H9 (cell line): Measurements from ENCODE around the gene DIO1. TPM values are rescaled to one million over a fixed set of nuclear protein-coding genes. Genes with fewer than 3 reads are reported as not detected.

Experiments used
- DNase-seq: peaks from one replicate; pipeline ENCODE4 v3.0.0-alpha.2; 2017
- H2AFZ ChIP-seq: one replicate; pipeline ENCODE4 v1.6.1; 2013; ENCODE audit warnings: mild to moderate bottlenecking, low read length, control low read depth, moderate library complexity
- H2AK5ac ChIP-seq: 2 replicates; pipeline ENCODE4 v1.6.1; 2013; ENCODE audit warnings: low read length, control low read depth, mixed read lengths; ENCODE audit not compliant: insufficient read length
- H2BK120ac ChIP-seq: one replicate; pipeline ENCODE4 v1.6.1; 2013; ENCODE audit warnings: low read depth, mild to moderate bottlenecking, low read length, control low read depth, inconsistent platforms; ENCODE audit not compliant: poor library complexity, severe bottlenecking
- H2BK12ac ChIP-seq: 2 replicates; pipeline ENCODE4 v1.6.1; 2013; ENCODE audit warnings: low read length, control low read depth, mixed read lengths, low read depth; ENCODE audit not compliant: insufficient read length
- H2BK15ac ChIP-seq: 2 replicates; pipeline ENCODE4 v1.6.1; 2013; ENCODE audit warnings: low read depth, low read length, control low read depth
- H2BK20ac ChIP-seq: one replicate; pipeline ENCODE4 v1.6.1; 2013; ENCODE audit warnings: low read depth, mild to moderate bottlenecking, low read length, control low read depth, inconsistent platforms; ENCODE audit not compliant: poor library complexity, severe bottlenecking
- H2BK5ac ChIP-seq: 2 replicates; pipeline ENCODE4 v1.6.1; 2013; ENCODE audit warnings: low read length, control low read depth, mixed read lengths; ENCODE audit not compliant: insufficient read length
- H3K14ac ChIP-seq: 2 replicates; pipeline ENCODE4 v1.6.1; 2013; ENCODE audit warnings: low read length, control low read depth; ENCODE audit not compliant: insufficient read depth
- H3K18ac ChIP-seq: 2 replicates; pipeline ENCODE4 v1.6.1; 2013; ENCODE audit warnings: low read depth, mild to moderate bottlenecking, mixed read lengths, low read length, control low read depth; ENCODE audit not compliant: insufficient read length
- H3K23ac ChIP-seq: 2 replicates; pipeline ENCODE4 v1.6.1; 2013; ENCODE audit warnings: low read length, control low read depth, mixed read lengths, low read depth; ENCODE audit not compliant: insufficient read length
- H3K23me2 ChIP-seq: 2 replicates; pipeline ENCODE4 v1.6.1; 2013; ENCODE audit warnings: low read depth, mild to moderate bottlenecking, mixed read lengths, low read length, control low read depth; ENCODE audit not compliant: insufficient read length, poor library complexity, severe bottlenecking
- H3K27ac ChIP-seq: 2 replicates; pipeline ENCODE4 v1.5.1; 2013; ENCODE audit warnings: low read length, control low read depth, mixed read lengths, low read depth; ENCODE audit not compliant: insufficient read length
- H3K27me3 ChIP-seq: 2 replicates; pipeline ENCODE4 v1.6.1; 2013; ENCODE audit warnings: low read length, control low read depth, inconsistent platforms; ENCODE audit not compliant: insufficient read depth
- H3K4ac ChIP-seq: 2 replicates; pipeline ENCODE4 v1.6.1; 2013; ENCODE audit warnings: low read depth, mild to moderate bottlenecking, control low read depth, inconsistent platforms, low read length, moderate library complexity
- H3K4me1 ChIP-seq: 2 replicates; pipeline ENCODE4 v1.6.1; 2013; ENCODE audit warnings: low read length, control low read depth, inconsistent platforms; ENCODE audit not compliant: insufficient read depth
- H3K4me2 ChIP-seq: 2 replicates; pipeline ENCODE4 v1.6.1; 2013; ENCODE audit warnings: low read length, control low read depth, mixed read lengths; ENCODE audit not compliant: insufficient read length, insufficient read depth
- H3K56ac ChIP-seq: 2 replicates; pipeline ENCODE4 v1.6.1; 2013; ENCODE audit warnings: low read depth, mild to moderate bottlenecking, mixed read lengths, low read length, control low read depth; ENCODE audit not compliant: insufficient read length
- H3K79me1 ChIP-seq: 2 replicates; pipeline ENCODE4 v1.6.1; 2013; ENCODE audit warnings: low read depth, mild to moderate bottlenecking, moderate library complexity, low read length, control low read depth, inconsistent platforms; ENCODE audit not compliant: insufficient read depth, poor library complexity, severe bottlenecking
- H3K79me2 ChIP-seq: 2 replicates; pipeline ENCODE4 v1.6.1; 2013; ENCODE audit warnings: low read length, control low read depth, inconsistent platforms; ENCODE audit not compliant: insufficient read depth
- H3K9ac ChIP-seq: 2 replicates; pipeline ENCODE4 v1.6.1; 2013; ENCODE audit warnings: low read length, control low read depth, mixed read lengths; ENCODE audit not compliant: insufficient read length; ENCODE audit errors: extremely low read depth
- H3K9me3 ChIP-seq: one replicate; pipeline ENCODE4 v1.6.1; 2013; ENCODE audit warnings: low read depth, low read length, inconsistent platforms; ENCODE audit not compliant: control insufficient read depth
- H3T11ph ChIP-seq: one replicate; pipeline ENCODE4 v1.6.1; 2013; ENCODE audit warnings: mild to moderate bottlenecking, low read length, control low read depth, inconsistent platforms
- H4K20me1 ChIP-seq: one replicate; pipeline ENCODE4 v1.6.1; 2013; ENCODE audit not compliant: control insufficient read depth, insufficient read length, insufficient read depth
- H4K5ac ChIP-seq: 2 replicates; pipeline ENCODE4 v1.6.1; 2013; ENCODE audit warnings: low read depth, mild to moderate bottlenecking, mixed read lengths, low read length, control low read depth; ENCODE audit not compliant: insufficient read length
- H4K8ac ChIP-seq: replicated peaks from 2 replicates; pipeline ENCODE4 v1.6.1; 2013; ENCODE audit warnings: low read length, control low read depth, mixed read lengths, low read depth; ENCODE audit not compliant: insufficient read length
- H4K91ac ChIP-seq: 2 replicates; pipeline ENCODE4 v1.6.1; 2013; ENCODE audit warnings: low read depth, mild to moderate bottlenecking, moderate library complexity, mixed read lengths, low read length, control low read depth; ENCODE audit not compliant: insufficient read length
- H3K27ac Mint-ChIP-seq, 3 experiments: 2 replicates in 2 of 3; 3 replicates in 1 of 3; pipeline ENCODE4 v1.8.0; 2020 to 2021; ENCODE audit warnings: mixed read lengths in 3 of 3, mild to moderate bottlenecking in 1 of 3, moderate library complexity in 1 of 3
- H3K27me3 Mint-ChIP-seq: 2 replicates; pipeline ENCODE4 v1.8.0; 2021; ENCODE audit warnings: low read depth, mild to moderate bottlenecking, moderate library complexity, mixed read lengths
- H3K36me3 Mint-ChIP-seq, 3 experiments: 2 replicates in 2 of 3; 3 replicates in 1 of 3; pipeline ENCODE4 v1.8.0; 2020 to 2021; ENCODE audit warnings: low read depth in 3 of 3, mixed read lengths in 3 of 3; ENCODE audit not compliant: insufficient read depth in 1 of 3
- H3K4me1 Mint-ChIP-seq, 2 experiments: 2 replicates each; pipeline ENCODE4 v1.8.0; 2020; ENCODE audit warnings: mixed read lengths in 2 of 2
- H3K4me3 Mint-ChIP-seq, 2 experiments: 2 replicates in 1 of 2; 3 replicates in 1 of 2; pipeline ENCODE4 v1.8.0; 2020 to 2021; ENCODE audit warnings: mild to moderate bottlenecking in 2 of 2, mixed read lengths in 2 of 2, moderate library complexity in 1 of 2
- H3K9me3 Mint-ChIP-seq, 2 experiments: 2 replicates in 1 of 2; 3 replicates in 1 of 2; pipeline ENCODE4 v1.8.0; 2020; ENCODE audit warnings: mild to moderate bottlenecking in 2 of 2, mixed read lengths in 2 of 2, moderate library complexity in 1 of 2
- CTCF ChIP-seq: fragments of 200-600 bp; sonication (generic); conservative IDR thresholded peaks from 3 replicates; pipeline ENCODE4 v1.8.0; 2021; ENCODE audit warnings: antibody characterized with exemption, mild to moderate bottlenecking
- WGBS: extraction: QIAGEN DNeasy Blood & Tissue Kit; methylation state at CpG from one replicate; pipeline ENCODE4 v1.1.7; 2013; ENCODE audit warnings: missing lambda C conversion rate, low lambda C conversion rate, mixed read lengths; ENCODE audit not compliant: insufficient read length; ENCODE audit errors: extremely low coverage; 5-methylcytosine and 5-hydroxymethylcytosine counted together
- total RNA-seq: library from RNA; stranded (reverse); gene quantifications from 2 replicates; pipeline ENCODE4 v1.2.1, GENCODE V29; 2021

The DIO1 gene
- total RNA-seq, 1 experiment from 2014 or later: not detected

GRCh38 chr1:53868565-53868964 is 25.4 kb upstream of the DIO1 start:
- H3K56ac ChIP-seq: no peak overlapping the region
- H3K4me2 ChIP-seq: no peak overlapping the region
- no peak overlapping the region for H3K18ac ChIP-seq
- H4K8ac ChIP-seq: no peak overlapping the region
- H3K4me1 ChIP-seq: no peaks in the 10 kb centered on the region
- H3K4ac ChIP-seq: no peak overlapping the region
- H3K27ac ChIP-seq: no peak overlapping the region
- no peak overlapping the region for H4K5ac ChIP-seq
- no peaks in the 10 kb centered on the region for H3K9me3 ChIP-seq
- DNase-seq: no peak
- no peak overlapping the region for H2BK12ac ChIP-seq
- Mint-ChIP-seq H3K9me3 (no peaks in the 10 kb centered on the region), H3K27me3 (no peaks in the 10 kb centered on the region), H3K27ac (no peak overlapping the region), H3K4me3 (no peak overlapping the region), H3K4me1 (no peaks in the 10 kb centered on the region), H3K36me3 (peaks cover 0 to 48% (median 22%) of the 10 kb centered on the region in 3 experiments; a peak in 4 of 7 replicates)
- H3K14ac ChIP-seq: no peak overlapping the region
- no peak overlapping the region for H4K91ac ChIP-seq
- H2BK5ac ChIP-seq: no peak overlapping the region
- H3K23me2 ChIP-seq: no peaks in the 10 kb centered on the region
- no peak overlapping the region for H2AK5ac ChIP-seq
- no peak for TF ChIP-seq CTCF
- no peak overlapping the region for H3T11ph ChIP-seq
- no peaks in the 10 kb centered on the region for H3K79me2 ChIP-seq
- H3K23ac ChIP-seq: no peak overlapping the region
- no peak overlapping the region for H2BK15ac ChIP-seq
- H2AFZ ChIP-seq: no peak overlapping the region
- no peak overlapping the region for H3K9ac ChIP-seq
- WGBS: no CpG with 5 or more reads among the region's 1 CpG
- no peak overlapping the region for H2BK120ac ChIP-seq
- no peaks in the 10 kb centered on the region for H3K79me1 ChIP-seq
- no peaks in the 10 kb centered on the region for H4K20me1 ChIP-seq
- H3K27me3 ChIP-seq: no peaks in the 10 kb centered on the region
- no peak overlapping the region for H2BK20ac ChIP-seq
